Activated naive CD8-positive, alpha-beta T cell treated with anti-CD3 and anti-CD28 coated beads for 36 hours (primary cell): ENCODE measurements around the gene POLR2E. TPM values are rescaled to one million over a fixed set of nuclear protein-coding genes. Genes with fewer than 3 reads are reported as not detected.

Experiments
- DNase-seq: peaks from one replicate; pipeline ENCODE4 v3.0.0; 2021
- H3K27ac Mint-ChIP-seq: one replicate; pipeline ENCODE4 v1.8.0; 2022; ENCODE audit warnings: mild to moderate bottlenecking, moderate library complexity, mixed read lengths
- H3K27me3 Mint-ChIP-seq: one replicate; pipeline ENCODE4 v1.8.0; 2022; ENCODE audit warnings: mild to moderate bottlenecking, mixed read lengths
- H3K36me3 Mint-ChIP-seq: one replicate; pipeline ENCODE4 v1.8.0; 2021; ENCODE audit warnings: mild to moderate bottlenecking, mixed read lengths
- H3K4me1 Mint-ChIP-seq: one replicate; pipeline ENCODE4 v1.8.0; 2021; ENCODE audit warnings: mixed read lengths
- H3K4me3 Mint-ChIP-seq: one replicate; pipeline ENCODE4 v1.8.0; 2022; ENCODE audit warnings: mild to moderate bottlenecking, moderate library complexity, mixed read lengths
- H3K9me3 Mint-ChIP-seq: one replicate; pipeline ENCODE4 v1.8.0; 2022; ENCODE audit warnings: mixed read lengths
- total RNA-seq, 2 experiments: library from RNA; stranded (reverse); gene quantifications; one replicate each; pipeline ENCODE4 v1.2.3, GENCODE V29; 2021

The POLR2E gene
- total RNA-seq, 2 experiments from 2014 or later = 290 to 291 TPM

GRCh38 chr19:1098177-1099051 is 3.2 kb upstream of the POLR2E start:
- H3K4me3 Mint-ChIP-seq = no peak overlapping the region
- H3K4me1 Mint-ChIP-seq = peaks cover 55% of the 10 kb centered on the region
- peaks cover 2% of the 10 kb centered on the region for H3K9me3 Mint-ChIP-seq
- DNase-seq = no peak
- peaks cover 12% of the 10 kb centered on the region for H3K36me3 Mint-ChIP-seq
- no peaks in the 10 kb centered on the region for H3K27me3 Mint-ChIP-seq
- peak overlapping the region; percentile 80 for H3K27ac Mint-ChIP-seq

- Mint-ChIP-seq H3K4me3 (no peak overlapping the region), H3K9me3 (peaks cover 2% of the 10 kb centered on the region), H3K4me1 (peaks cover 51% of the 10 kb centered on the region), H3K27me3 (no peaks in the 10 kb centered on the region), H3K27ac (peak overlapping the region; percentile 56), H3K36me3 (peaks cover 19% of the 10 kb centered on the region)
- DNase-seq = no peak
Observed at GRCh38 chr19:1097810-1098176, 2.6 kb upstream of the POLR2E start.

GRCh38 chr19:1094655-1094977 is 559 bp downstream of the POLR2E start:
- peak overlapping the region; percentile 83 for H3K27ac Mint-ChIP-seq
- H3K4me3 Mint-ChIP-seq = peak overlapping the region; percentile 94
- peaks cover 23% of the 10 kb centered on the region for H3K36me3 Mint-ChIP-seq
- no peak for DNase-seq
- H3K27me3 Mint-ChIP-seq = no peaks in the 10 kb centered on the region
- peaks cover 34% of the 10 kb centered on the region for H3K4me1 Mint-ChIP-seq
- no peaks in the 10 kb centered on the region for H3K9me3 Mint-ChIP-seq

- H3K27me3 Mint-ChIP-seq = no peaks in the 10 kb centered on the region
- H3K27ac Mint-ChIP-seq = peak overlapping the region; percentile 83
- no peaks in the 10 kb centered on the region for H3K9me3 Mint-ChIP-seq
- no peak for DNase-seq
- peaks cover 32% of the 10 kb centered on the region for H3K4me1 Mint-ChIP-seq
- peak overlapping the region; percentile 94 for H3K4me3 Mint-ChIP-seq
- H3K36me3 Mint-ChIP-seq = peaks cover 27% of the 10 kb centered on the region
Observed at GRCh38 chr19:1093811-1094553, 1.2 kb downstream of the POLR2E start.

- no peaks in the 10 kb centered on the region for H3K27me3 Mint-ChIP-seq
- no peaks in the 10 kb centered on the region for H3K9me3 Mint-ChIP-seq
Observed at GRCh38 chr19:1093330-1093729, 1.8 kb downstream of the POLR2E start.

GRCh38 chr19:1091544-1092175 is 3.5 kb downstream of the POLR2E start:
- no peak overlapping the region for H3K27ac Mint-ChIP-seq

More at GRCh38 chr19:1093330-1093729, 1.8 kb downstream of the POLR2E start:
- DNase-seq = no peak
- peaks cover 31% of the 10 kb centered on the region for H3K36me3 Mint-ChIP-seq
- H3K4me1 Mint-ChIP-seq = peaks cover 32% of the 10 kb centered on the region
- peak overlapping the region; percentile 94 for H3K4me3 Mint-ChIP-seq
- H3K27ac Mint-ChIP-seq = peak overlapping the region; percentile 45

GRCh38 chr19:1090731-1091543 is 4.2 kb downstream of the POLR2E start:
- H3K27ac Mint-ChIP-seq = peak overlapping the region; percentile 76
- H3K4me1 Mint-ChIP-seq = peaks cover 38% of the 10 kb centered on the region
- no peaks in the 10 kb centered on the region for H3K27me3 Mint-ChIP-seq
- peak overlapping the region; percentile 60 for H3K4me3 Mint-ChIP-seq
- H3K36me3 Mint-ChIP-seq = peaks cover 40% of the 10 kb centered on the region
- DNase-seq = peak; percentile 81
- H3K9me3 Mint-ChIP-seq = no peaks in the 10 kb centered on the region

More at GRCh38 chr19:1091544-1092175, 3.5 kb downstream of the POLR2E start:
- Mint-ChIP-seq H3K27me3 (no peaks in the 10 kb centered on the region), H3K36me3 (peaks cover 37% of the 10 kb centered on the region), H3K4me1 (peaks cover 42% of the 10 kb centered on the region), H3K4me3 (peak overlapping the region; percentile 60), H3K9me3 (no peaks in the 10 kb centered on the region)
- no peak for DNase-seq

GRCh38 chr19:1089891-1090290 is 5.3 kb downstream of the POLR2E start:
- peak; percentile 68 for DNase-seq
- peaks cover 41% of the 10 kb centered on the region for H3K4me1 Mint-ChIP-seq
- no peak overlapping the region for H3K4me3 Mint-ChIP-seq
- H3K27ac Mint-ChIP-seq = no peak overlapping the region
- H3K27me3 Mint-ChIP-seq = peaks cover 4% of the 10 kb centered on the region
- H3K36me3 Mint-ChIP-seq = peaks cover 47% of the 10 kb centered on the region
- no peaks in the 10 kb centered on the region for H3K9me3 Mint-ChIP-seq

- peaks cover 49% of the 10 kb centered on the region for H3K36me3 Mint-ChIP-seq
- DNase-seq = no peak
- peaks cover 44% of the 10 kb centered on the region for H3K4me1 Mint-ChIP-seq
- H3K27ac Mint-ChIP-seq = peak overlapping the region; percentile 51
- peaks cover 4% of the 10 kb centered on the region for H3K27me3 Mint-ChIP-seq
- peak overlapping the region; percentile 4 for H3K4me3 Mint-ChIP-seq
- H3K9me3 Mint-ChIP-seq = no peaks in the 10 kb centered on the region
Observed at GRCh38 chr19:1089126-1089771, 5.9 kb downstream of the POLR2E start.

GRCh38 chr19:1088416-1089010 is 6.7 kb downstream of the POLR2E start:
- Mint-ChIP-seq H3K36me3 (peaks cover 49% of the 10 kb centered on the region), H3K4me1 (peaks cover 44% of the 10 kb centered on the region), H3K27me3 (peaks cover 4% of the 10 kb centered on the region), H3K27ac (peak overlapping the region; percentile 96), H3K4me3 (peak overlapping the region; percentile 29), H3K9me3 (no peaks in the 10 kb centered on the region)
- DNase-seq = no peak

GRCh38 chr19:1087813-1088415 is 7.3 kb downstream of the POLR2E start:
- Mint-ChIP-seq H3K4me1 (peaks cover 43% of the 10 kb centered on the region), H3K27me3 (peaks cover 4% of the 10 kb centered on the region), H3K9me3 (no peaks in the 10 kb centered on the region), H3K27ac (peak overlapping the region; percentile 96), H3K4me3 (peak overlapping the region; percentile 54), H3K36me3 (peaks cover 44% of the 10 kb centered on the region)
- no peak for DNase-seq

- H3K27ac Mint-ChIP-seq = peak overlapping the region; percentile 58
- H3K36me3 Mint-ChIP-seq = peaks cover 46% of the 10 kb centered on the region
- H3K27me3 Mint-ChIP-seq = peaks cover 4% of the 10 kb centered on the region
- no peaks in the 10 kb centered on the region for H3K9me3 Mint-ChIP-seq
- DNase-seq = no peak
- no peak overlapping the region for H3K4me3 Mint-ChIP-seq
- peaks cover 43% of the 10 kb centered on the region for H3K4me1 Mint-ChIP-seq
Observed at GRCh38 chr19:1086613-1087012, 8.6 kb downstream of the POLR2E start.

GRCh38 chr19:1085676-1086442 is 9.3 kb downstream of the POLR2E start:
- Mint-ChIP-seq H3K4me3 (no peak overlapping the region), H3K9me3 (no peaks in the 10 kb centered on the region), H3K27ac (peak overlapping the region; percentile 58), H3K27me3 (peaks cover 4% of the 10 kb centered on the region), H3K4me1 (peaks cover 40% of the 10 kb centered on the region), H3K36me3 (peaks cover 48% of the 10 kb centered on the region)
- no peak for DNase-seq
